NCI-H82 treated with DMSO at 0.1 percent for 48 hours (cell line): ENCODE measurements around the gene NDUFB10.
A peak's percentile ranks its signal among the peaks of the same experiment; 100 is the strongest.

ENCODE experiments used
- DNase-seq: peaks from one replicate; lab custom pipeline; 2025; ENCODE audit not compliant: unreplicated experiment; lab: John Stamatoyannopoulos, UW

NDUFB10 gene

GRCh38 chr16:1983544-1984346 is 24.4 kb downstream of the NDUFB10 start, which contains the start of gene GFER:
TSS of gene GFER (plus strand) at chr16:1984193. CDS start at chr16:1984219, 26 bp downstream.
- peak; percentile 64 for DNase-seq

GRCh38 chr16:1984347-1985225 is 25.2 kb downstream of the NDUFB10 start:
- no peak for DNase-seq

GRCh38 chr16:1985466-1986150 is 26.3 kb downstream of the NDUFB10 start:
- no peak for DNase-seq

GRCh38 chr16:1987198-1987597 is 27.9 kb downstream of the NDUFB10 start:
- no peak for DNase-seq

GRCh38 chr16:1989209-1990100 is 30.1 kb downstream of the NDUFB10 start, which contains the start of gene SYNGR3:
TSS of gene SYNGR3 (plus strand) at chr16:1989970. CDS start at chr16:1990103, 133 bp downstream.
- no peak for DNase-seq

GRCh38 chr16:1990101-1990350 is 30.7 kb downstream of the NDUFB10 start:
- DNase-seq = no peak

- no peak for DNase-seq
These were observed 31.2 kb downstream of the NDUFB10 start for GRCh38 chr16:1990351-1991134.

GRCh38 chr16:1991135-1991551 is 31.8 kb downstream of the NDUFB10 start:
- DNase-seq = no peak

GRCh38 chr16:1991588-1991947 is 32.2 kb downstream of the NDUFB10 start:
- DNase-seq = no peak

- no peak for DNase-seq
These were observed 32.8 kb downstream of the NDUFB10 start for GRCh38 chr16:1991948-1992703.

GRCh38 chr16:1992704-1993317 is 33.5 kb downstream of the NDUFB10 start:
- no peak for DNase-seq

GRCh38 chr16:1993731-1994131 is 34.4 kb downstream of the NDUFB10 start:
- no peak for DNase-seq

- no peak for DNase-seq
These were observed 38.4 kb downstream of the NDUFB10 start for GRCh38 chr16:1997494-1998359.

- DNase-seq = no peak
These were observed 39.1 kb downstream of the NDUFB10 start for GRCh38 chr16:1998360-1998835.

GRCh38 chr16:1998852-1999801 is 39.8 kb downstream of the NDUFB10 start:
- DNase-seq = no peak

- no peak for DNase-seq
These were observed 40.7 kb downstream of the NDUFB10 start for GRCh38 chr16:1999866-2000514.
